AG04450 (cell line): ENCODE measurements around the gene TIMP2. TPM values are rescaled to one million over a fixed set of nuclear protein-coding genes. Genes with fewer than 3 reads are reported as not detected.
"Not testable (repeated sequence)": the region's sequence is repeated elsewhere in the genome, so short reads cannot be mapped to it uniquely, and the experiment has no call there.

Source experiments
- CTCF ChIA-PET: fragments of 300-600, 350-600 bp; formaldehyde crosslinking; extraction: SDS; loops from one replicate; lab custom pipeline; 2022; ENCODE audit warnings: antibody characterized with exemption, inconsistent platforms; lab: Charles Lee
- POLR2A ChIA-PET: fragments of 350-600 bp; formaldehyde crosslinking; extraction: SDS; loops from one replicate; lab custom pipeline; 2021; ENCODE audit warnings: antibody characterized with exemption, inconsistent platforms; lab: Yijun Ruan, JAX
- DNase-seq: peaks from one replicate; pipeline ENCODE4 v3.0.0-alpha.2; 2011; ENCODE audit warnings: low read depth, low spot score
- H3K27ac ChIP-seq: one replicate; pipeline ENCODE4 v1.5.1; 2012; ENCODE audit warnings: low read depth, low read length, control low read depth
- H3K27me3 ChIP-seq: one replicate; pipeline ENCODE4 v1.6.0; 2012; ENCODE audit warnings: low read length; ENCODE audit not compliant: control insufficient read depth, insufficient read depth
- H3K4me3 ChIP-seq: 2 replicates; pipeline ENCODE4 v1.5.1; 2011; ENCODE audit warnings: mild to moderate bottlenecking, low read depth, low read length, control low read depth
- H3K9me3 ChIP-seq: 2 replicates; pipeline ENCODE4 v1.5.1; 2012; ENCODE audit warnings: low read length; ENCODE audit not compliant: control insufficient read depth, insufficient read depth
- CTCF ChIP-seq: IDR thresholded peaks from 2 replicates; pipeline ENCODE4 v1.5.1; 2011; ENCODE audit warnings: low read depth, low read length, control low read depth, inconsistent platforms
- polyA plus RNA-seq: library from polyadenylated mRNA; depleted of rRNA; stranded (reverse); fragments of >200 nt; gene quantifications from 2 replicates; pipeline ENCODE4 v1.2.3, GENCODE V29; 2011

Gene TIMP2
- polyA plus RNA-seq, 1 experiment = 356 TPM

- no peak for DNase-seq
- TF ChIP-seq CTCF = no peak
- CTCF ChIA-PET = no interaction called here
- H3K4me3 ChIP-seq = no peak overlapping the region
- H3K27me3 ChIP-seq = no peaks in the 10 kb centered on the region
- POLR2A ChIA-PET = no interaction called here
- no peaks in the 10 kb centered on the region; the same call in 1 of the 2 replicates for H3K9me3 ChIP-seq
- H3K27ac ChIP-seq = no peak overlapping the region
These were observed 34.7 kb downstream of the TIMP2 start for GRCh38 chr17:78890498-78890897.

- POLR2A ChIA-PET, H3K4me3 ChIP-seq, DNase-seq, CTCF ChIA-PET, H3K27ac ChIP-seq, H3K9me3 ChIP-seq, H3K27me3 ChIP-seq: not testable (repeated sequence)
These were observed 35.1 kb downstream of the TIMP2 start for GRCh38 chr17:78890096-78890495.

GRCh38 chr17:78889531-78889930 lies 35.7 kb downstream of the TIMP2 start:
- no peak for TF ChIP-seq CTCF
- ChIA-PET POLR2A (interaction anchor here (1.4 kb wide), 1 partner anchor 12 kb away, joined by 4 read pairs; no protein-coding TSS in a partner anchor), CTCF (interaction anchor here (0.8 kb wide), 1 partner anchor 23 kb away, joined by 4 read pairs; no protein-coding TSS in a partner anchor)
- no peaks in the 10 kb centered on the region for H3K27me3 ChIP-seq
- no peak for DNase-seq
- H3K4me3 ChIP-seq = no peak overlapping the region
- no peak overlapping the region for H3K27ac ChIP-seq
- no peaks in the 10 kb centered on the region; the same call in 1 of the 2 replicates for H3K9me3 ChIP-seq

- no peak for TF ChIP-seq CTCF
- Histone ChIP-seq H3K9me3 (no peaks in the 10 kb centered on the region; the same call in 1 of the 2 replicates), H3K27ac (peak overlapping the region; percentile 31), H3K4me3 (no peak overlapping the region), H3K27me3 (no peaks in the 10 kb centered on the region)
- ChIA-PET POLR2A (interaction anchor here (1.4 kb wide), 1 partner anchor 12 kb away, joined by 4 read pairs; no protein-coding TSS in a partner anchor), CTCF (interaction anchor here (0.8 kb wide), 1 partner anchor 23 kb away, joined by 4 read pairs; no protein-coding TSS in a partner anchor)
- no peak for DNase-seq
These were observed 36.2 kb downstream of the TIMP2 start for GRCh38 chr17:78888941-78889518.

- no peak overlapping the region for H3K4me3 ChIP-seq
- POLR2A ChIA-PET = no interaction called here
- H3K9me3 ChIP-seq = no peaks in the 10 kb centered on the region; the same call in 1 of the 2 replicates
- H3K27ac ChIP-seq = no peak overlapping the region
- CTCF ChIA-PET = interaction anchor here (1.9 kb wide), 1 partner anchor 21 kb away, joined by 8 read pairs; no protein-coding TSS in a partner anchor
- TF ChIP-seq CTCF = no peak
- DNase-seq = no peak
- no peaks in the 10 kb centered on the region for H3K27me3 ChIP-seq
These were observed 38.2 kb downstream of the TIMP2 start for GRCh38 chr17:78886954-78887353.
